Panc1 (cell line): ENCODE results near the gene IPO11.
"Not testable (repeated sequence)": the region's sequence is repeated elsewhere in the genome, so short reads cannot be mapped to it uniquely, and the experiment has no call there.

Experiments
- POLR2AphosphoS5 ChIP-seq: IDR thresholded peaks from 2 replicates; pipeline ENCODE4 v1.6.1; 2012; ENCODE audit warnings: mild to moderate bottlenecking, low read depth, low read length, moderate library complexity
- TF ChIP-seq, protein P1 (sequence below): fragments of 450-650 bp; IDR thresholded peaks from 2 replicates; pipeline ENCODE4 v1.5.1; 2017; ENCODE audit warnings: mild to moderate bottlenecking
- TF ChIP-seq, protein P2 (sequence below), 2 experiments: IDR thresholded peaks; 2 replicates each; pipeline ENCODE4 v1.6.1; 2011 to 2012; ENCODE audit warnings: low read depth in 2 of 2, control low read depth in 1 of 2, low read length in 1 of 2, mild to moderate bottlenecking in 1 of 2, moderate library complexity in 1 of 2; ENCODE audit not compliant: insufficient read depth in 1 of 2

DNA sequence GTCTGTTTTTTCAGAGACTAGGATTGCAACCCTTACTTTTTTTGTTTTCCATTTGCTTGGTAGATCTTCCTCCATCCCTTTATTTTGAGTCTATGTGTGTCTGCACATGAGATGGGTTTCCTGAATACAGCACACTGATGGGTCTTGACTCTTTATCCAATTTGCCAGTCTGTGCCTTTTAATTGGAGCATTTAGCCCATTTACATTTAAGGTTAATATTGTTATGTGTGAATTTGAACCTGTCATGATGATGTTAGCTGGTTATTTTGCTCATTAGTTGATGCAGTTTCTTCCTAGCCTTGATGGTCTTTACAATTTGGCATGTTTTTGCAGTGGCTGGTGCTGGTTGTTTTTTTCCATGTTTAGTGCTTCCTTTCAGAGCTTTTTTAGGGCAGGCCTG lies 264.0 kb downstream of the IPO11 start:
- not testable (repeated sequence) for TF ChIP-seq POLR2AphosphoS5
- TF ChIP-seq, protein P1, sequence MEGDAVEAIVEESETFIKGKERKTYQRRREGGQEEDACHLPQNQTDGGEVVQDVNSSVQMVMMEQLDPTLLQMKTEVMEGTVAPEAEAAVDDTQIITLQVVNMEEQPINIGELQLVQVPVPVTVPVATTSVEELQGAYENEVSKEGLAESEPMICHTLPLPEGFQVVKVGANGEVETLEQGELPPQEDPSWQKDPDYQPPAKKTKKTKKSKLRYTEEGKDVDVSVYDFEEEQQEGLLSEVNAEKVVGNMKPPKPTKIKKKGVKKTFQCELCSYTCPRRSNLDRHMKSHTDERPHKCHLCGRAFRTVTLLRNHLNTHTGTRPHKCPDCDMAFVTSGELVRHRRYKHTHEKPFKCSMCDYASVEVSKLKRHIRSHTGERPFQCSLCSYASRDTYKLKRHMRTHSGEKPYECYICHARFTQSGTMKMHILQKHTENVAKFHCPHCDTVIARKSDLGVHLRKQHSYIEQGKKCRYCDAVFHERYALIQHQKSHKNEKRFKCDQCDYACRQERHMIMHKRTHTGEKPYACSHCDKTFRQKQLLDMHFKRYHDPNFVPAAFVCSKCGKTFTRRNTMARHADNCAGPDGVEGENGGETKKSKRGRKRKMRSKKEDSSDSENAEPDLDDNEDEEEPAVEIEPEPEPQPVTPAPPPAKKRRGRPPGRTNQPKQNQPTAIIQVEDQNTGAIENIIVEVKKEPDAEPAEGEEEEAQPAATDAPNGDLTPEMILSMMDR, result not testable (repeated sequence)
- TF ChIP-seq, protein P2, sequence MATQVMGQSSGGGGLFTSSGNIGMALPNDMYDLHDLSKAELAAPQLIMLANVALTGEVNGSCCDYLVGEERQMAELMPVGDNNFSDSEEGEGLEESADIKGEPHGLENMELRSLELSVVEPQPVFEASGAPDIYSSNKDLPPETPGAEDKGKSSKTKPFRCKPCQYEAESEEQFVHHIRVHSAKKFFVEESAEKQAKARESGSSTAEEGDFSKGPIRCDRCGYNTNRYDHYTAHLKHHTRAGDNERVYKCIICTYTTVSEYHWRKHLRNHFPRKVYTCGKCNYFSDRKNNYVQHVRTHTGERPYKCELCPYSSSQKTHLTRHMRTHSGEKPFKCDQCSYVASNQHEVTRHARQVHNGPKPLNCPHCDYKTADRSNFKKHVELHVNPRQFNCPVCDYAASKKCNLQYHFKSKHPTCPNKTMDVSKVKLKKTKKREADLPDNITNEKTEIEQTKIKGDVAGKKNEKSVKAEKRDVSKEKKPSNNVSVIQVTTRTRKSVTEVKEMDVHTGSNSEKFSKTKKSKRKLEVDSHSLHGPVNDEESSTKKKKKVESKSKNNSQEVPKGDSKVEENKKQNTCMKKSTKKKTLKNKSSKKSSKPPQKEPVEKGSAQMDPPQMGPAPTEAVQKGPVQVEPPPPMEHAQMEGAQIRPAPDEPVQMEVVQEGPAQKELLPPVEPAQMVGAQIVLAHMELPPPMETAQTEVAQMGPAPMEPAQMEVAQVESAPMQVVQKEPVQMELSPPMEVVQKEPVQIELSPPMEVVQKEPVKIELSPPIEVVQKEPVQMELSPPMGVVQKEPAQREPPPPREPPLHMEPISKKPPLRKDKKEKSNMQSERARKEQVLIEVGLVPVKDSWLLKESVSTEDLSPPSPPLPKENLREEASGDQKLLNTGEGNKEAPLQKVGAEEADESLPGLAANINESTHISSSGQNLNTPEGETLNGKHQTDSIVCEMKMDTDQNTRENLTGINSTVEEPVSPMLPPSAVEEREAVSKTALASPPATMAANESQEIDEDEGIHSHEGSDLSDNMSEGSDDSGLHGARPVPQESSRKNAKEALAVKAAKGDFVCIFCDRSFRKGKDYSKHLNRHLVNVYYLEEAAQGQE (IDR thresholded peaks at IDR 0.05; ENCODE audit: insufficient read depth in 1 of 2, low read depth in 2 of 2, low read length in 1 of 2), result not testable (repeated sequence)
